Measurements from ENCODE around the gene SGCA. TPM values are rescaled to one million over a fixed set of nuclear protein-coding genes. Genes with fewer than 3 reads are reported as not detected.

The SGCA gene
- total and polyA plus RNA-seq, 2 of the 13 experiments (the other 11 are each of a cell fraction or from before 2014, with no cell fraction given) = not detected

GRCh38 chr17:50219939-50220465, 54.2 kb downstream of the SGCA start (continued):
- peak; percentile 67 for TF ChIP-seq PAXIP1 (CRISPR knock-in tag; conservative IDR thresholded peaks at IDR 0.05)
- TF ChIP-seq FOXP1 (IDR thresholded peaks at IDR 0.05) = no peak
- no peak for TF ChIP-seq FOXP1 (CRISPR knock-in tag; IDR thresholded peaks at IDR 0.05)
- no peak for TF ChIP-seq NPAS2 (CRISPR knock-in tag; IDR thresholded peaks at IDR 0.05; ENCODE audit: borderline replicate concordance)
- no peak for TF ChIP-seq ZNF124 (CRISPR knock-in tag; IDR thresholded peaks at IDR 0.05)
- no peak for TF ChIP-seq ZNF432 (CRISPR knock-in tag; IDR thresholded peaks at IDR 0.05; ENCODE audit: borderline replicate concordance)
- peak; percentile 39; the same call in 1 of the 2 replicates for TF ChIP-seq ZBTB21 (CRISPR knock-in tag; IDR thresholded peaks at IDR 0.05)
- TF ChIP-seq ZNF251 (CRISPR knock-in tag; IDR thresholded peaks at IDR 0.05) = no peak
- no peak for TF ChIP-seq ZNF20 (CRISPR knock-in tag; IDR thresholded peaks at IDR 0.05)
- no peak; the same call in 1 of the 2 replicates for TF ChIP-seq ZNF574 (CRISPR knock-in tag; IDR thresholded peaks at IDR 0.05)
- TF ChIP-seq, protein P1, sequence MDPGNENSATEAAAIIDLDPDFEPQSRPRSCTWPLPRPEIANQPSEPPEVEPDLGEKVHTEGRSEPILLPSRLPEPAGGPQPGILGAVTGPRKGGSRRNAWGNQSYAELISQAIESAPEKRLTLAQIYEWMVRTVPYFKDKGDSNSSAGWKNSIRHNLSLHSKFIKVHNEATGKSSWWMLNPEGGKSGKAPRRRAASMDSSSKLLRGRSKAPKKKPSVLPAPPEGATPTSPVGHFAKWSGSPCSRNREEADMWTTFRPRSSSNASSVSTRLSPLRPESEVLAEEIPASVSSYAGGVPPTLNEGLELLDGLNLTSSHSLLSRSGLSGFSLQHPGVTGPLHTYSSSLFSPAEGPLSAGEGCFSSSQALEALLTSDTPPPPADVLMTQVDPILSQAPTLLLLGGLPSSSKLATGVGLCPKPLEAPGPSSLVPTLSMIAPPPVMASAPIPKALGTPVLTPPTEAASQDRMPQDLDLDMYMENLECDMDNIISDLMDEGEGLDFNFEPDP (CRISPR knock-in tag; conservative IDR thresholded peaks at IDR 0.05) = 0 out of 2 replicates have a peak, but pooled peaks have one; percentile 80
- TF ChIP-seq, protein P2, sequence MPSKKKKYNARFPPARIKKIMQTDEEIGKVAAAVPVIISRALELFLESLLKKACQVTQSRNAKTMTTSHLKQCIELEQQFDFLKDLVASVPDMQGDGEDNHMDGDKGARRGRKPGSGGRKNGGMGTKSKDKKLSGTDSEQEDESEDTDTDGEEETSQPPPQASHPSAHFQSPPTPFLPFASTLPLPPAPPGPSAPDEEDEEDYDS (CRISPR knock-in tag; IDR thresholded peaks at IDR 0.05) = no peak
- no peak for TF ChIP-seq ATF7 (IDR thresholded peaks at IDR 0.05)
- TF ChIP-seq ATF7 (CRISPR knock-in tag; IDR thresholded peaks at IDR 0.05) = no peak
- TF ChIP-seq ZFP37 (CRISPR knock-in tag; IDR thresholded peaks at IDR 0.05; ENCODE audit: borderline replicate concordance) = no peak
- no peak for TF ChIP-seq ZNF639 (CRISPR knock-in tag; conservative IDR thresholded peaks at IDR 0.05)
- no peak for TF ChIP-seq TBL1XR1 (IDR thresholded peaks at IDR 0.05; ENCODE audit: borderline replicate concordance, low read length, partially characterized antibody)
- no peak for TF ChIP-seq ZNF30 (CRISPR knock-in tag; IDR thresholded peaks at IDR 0.05)
- TF ChIP-seq MAF1 (CRISPR knock-in tag; IDR thresholded peaks at IDR 0.05; ENCODE audit: borderline replicate concordance) = no peak
- peak; percentile 82; the same call in 1 of the 2 replicates for TF ChIP-seq ZNF644 (CRISPR knock-in tag; IDR thresholded peaks at IDR 0.05; ENCODE audit: low read depth)
- peak; percentile 50; the same call in 1 of the 2 replicates for TF ChIP-seq MED1 (CRISPR knock-in tag; IDR thresholded peaks at IDR 0.05)
- 0 out of 2 replicates have a peak, but pooled peaks have one; percentile 47 for TF ChIP-seq ZNF160 (CRISPR knock-in tag; IDR thresholded peaks at IDR 0.05)
- peak; percentile 46 for TF ChIP-seq ASH2L (IDR thresholded peaks at IDR 0.05; ENCODE audit: insufficient read length, low read depth, low read length)
